Activated CD8-positive, alpha-beta memory T cell treated with anti-CD3 and anti-CD28 coated beads, Interleukin-2, amount 10 ng/mL, durations not matched to agents 7 days and 5 days (primary cell): ENCODE data around the gene PPP1R16B. TPM values are rescaled to one million over a fixed set of nuclear protein-coding genes. Genes with fewer than 3 reads are reported as not detected.
"Not testable (repeated sequence)": the region's sequence is repeated elsewhere in the genome, so short reads cannot be mapped to it uniquely, and the experiment has no call there.

Source experiments
- ATAC-seq: fragments of 150-1000 bp; cut with Tn5 transposase; one replicate; pipeline ENCODE4 v1.10.0; 2021; ENCODE audit warnings: moderate library complexity
- CTCF ChIA-PET: fragments of 350-600 bp; sonication (Branson Sonifier 250); formaldehyde crosslinking; loops from one replicate; lab custom pipeline; 2021; ENCODE audit warnings: antibody characterized with exemption; lab: Charles Lee
- DNase-seq: peaks from one replicate; pipeline ENCODE4 v3.0.0-alpha.2; 2020
- H3K27ac Mint-ChIP-seq: one replicate; pipeline ENCODE4 v1.8.0; 2021; ENCODE audit warnings: mild to moderate bottlenecking, mixed read lengths
- H3K27me3 Mint-ChIP-seq: one replicate; pipeline ENCODE4 v1.8.0; 2021; ENCODE audit warnings: mixed read lengths
- H3K36me3 Mint-ChIP-seq: one replicate; pipeline ENCODE4 v1.8.0; 2021; ENCODE audit warnings: mild to moderate bottlenecking, mixed read lengths
- H3K4me1 Mint-ChIP-seq: one replicate; pipeline ENCODE4 v1.8.0; 2021; ENCODE audit warnings: mixed read lengths
- H3K4me3 Mint-ChIP-seq: one replicate; pipeline ENCODE4 v1.8.0; 2021; ENCODE audit warnings: mild to moderate bottlenecking, moderate library complexity, mixed read lengths
- H3K9me3 Mint-ChIP-seq: one replicate; pipeline ENCODE4 v1.8.0; 2022; ENCODE audit warnings: low read depth, mixed read lengths
- total RNA-seq, 2 experiments: library from RNA; stranded (reverse); gene quantifications; one replicate each; pipeline ENCODE4 v1.2.3, GENCODE V29; 2021

Gene PPP1R16B
- total RNA-seq, 2 experiments from 2014 or later = 86.5 to 128 TPM

DNA sequence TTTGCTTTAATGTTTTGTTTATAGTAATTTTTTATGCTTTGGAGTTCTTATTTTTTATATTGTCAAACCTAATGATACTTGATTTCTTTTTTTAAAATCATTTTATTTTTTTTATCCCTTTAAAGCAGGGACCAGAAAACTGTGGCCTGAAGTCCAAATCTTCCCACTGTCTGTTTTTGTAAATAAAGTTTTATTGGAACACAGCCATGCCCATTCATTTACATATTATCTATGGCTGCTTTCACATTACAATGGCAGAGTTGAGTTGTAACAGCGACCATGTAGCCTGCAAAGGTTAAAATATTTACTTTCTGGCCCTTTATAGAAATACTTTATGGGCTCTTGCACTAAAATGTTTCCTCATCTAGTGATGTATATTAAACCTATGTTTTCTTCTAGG, 42.3 kb downstream of the PPP1R16B start:
- DNase-seq (no peak), ATAC-seq (no peak)
- CTCF ChIA-PET = interaction anchor here (1.1 kb wide), 1 partner anchor 25 kb away, joined by 3 read pairs; no protein-coding TSS in a partner anchor
- Mint-ChIP-seq H3K36me3 (peaks cover 62% of the 10 kb centered on the region), H3K4me3 (no peak overlapping the region), H3K27ac (no peak overlapping the region), H3K9me3 (no peaks in the 10 kb centered on the region), H3K27me3 (no peaks in the 10 kb centered on the region), H3K4me1 (peaks cover 67% of the 10 kb centered on the region)

DNA sequence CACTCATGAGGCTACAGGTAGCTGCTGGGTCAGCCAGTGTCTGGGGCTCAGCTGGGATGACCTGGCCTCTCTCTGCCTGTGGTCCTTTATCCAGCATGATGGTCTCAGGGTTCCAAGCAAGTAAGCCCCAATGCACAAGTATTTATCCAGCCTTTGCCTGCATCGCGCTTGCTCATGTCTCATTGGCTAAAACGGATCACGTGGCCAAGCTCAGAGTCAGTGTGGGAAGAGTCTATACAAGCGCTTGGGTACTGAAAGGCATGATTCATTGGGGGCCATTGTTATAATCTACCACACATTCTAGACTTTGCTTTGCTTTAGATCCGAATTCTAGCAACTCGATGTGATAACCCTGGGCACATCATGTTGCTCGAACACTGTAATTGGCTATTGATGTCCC, 48.3 kb downstream of the PPP1R16B start:
- H3K4me3 Mint-ChIP-seq = no peak overlapping the region
- peaks cover 72% of the 10 kb centered on the region for H3K4me1 Mint-ChIP-seq
- H3K27ac Mint-ChIP-seq = no peak overlapping the region
- H3K27me3 Mint-ChIP-seq = no peaks in the 10 kb centered on the region
- DNase-seq = peak; percentile 33
- no peaks in the 10 kb centered on the region for H3K9me3 Mint-ChIP-seq
- H3K36me3 Mint-ChIP-seq = peaks cover 48% of the 10 kb centered on the region
- ATAC-seq = no peak
- CTCF ChIA-PET = interaction anchor here (0.7 to 1.0 kb wide), 3 partner anchors 13 to 19 kb away, joined by 3 to 6 read pairs (median 4); no protein-coding TSS in a partner anchor

DNA sequence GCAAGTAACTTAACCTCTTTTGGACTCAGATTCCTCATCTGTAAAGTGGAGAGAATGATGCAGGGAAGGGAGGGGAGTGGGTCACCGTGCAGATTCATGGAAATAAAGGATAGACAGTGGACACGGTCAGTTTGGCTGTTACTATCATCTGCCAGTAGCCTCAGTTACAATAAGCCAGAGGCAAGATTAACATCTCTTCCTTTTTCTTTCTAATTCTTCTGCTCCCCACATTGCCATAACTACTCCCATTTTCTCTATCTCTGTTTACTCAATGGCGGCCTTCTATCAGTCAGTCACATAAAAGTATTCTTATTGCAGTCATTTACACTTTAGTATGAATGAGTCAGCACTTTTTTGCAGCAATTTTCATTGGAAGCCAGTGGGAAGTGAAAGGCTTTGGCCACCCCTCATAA, 49.2 kb downstream of the PPP1R16B start:
- CTCF ChIA-PET = interaction anchor here (0.7 to 2.1 kb wide), 2 partner anchors 8 to 48 kb away, joined by 3 to 4 read pairs; no protein-coding TSS in a partner anchor
- DNase-seq (no peak), ATAC-seq (no peak)
- Mint-ChIP-seq H3K9me3 (no peaks in the 10 kb centered on the region), H3K4me3 (no peak overlapping the region), H3K27ac (no peak overlapping the region), H3K36me3 (peaks cover 42% of the 10 kb centered on the region), H3K27me3 (no peaks in the 10 kb centered on the region), H3K4me1 (peaks cover 72% of the 10 kb centered on the region)

DNA sequence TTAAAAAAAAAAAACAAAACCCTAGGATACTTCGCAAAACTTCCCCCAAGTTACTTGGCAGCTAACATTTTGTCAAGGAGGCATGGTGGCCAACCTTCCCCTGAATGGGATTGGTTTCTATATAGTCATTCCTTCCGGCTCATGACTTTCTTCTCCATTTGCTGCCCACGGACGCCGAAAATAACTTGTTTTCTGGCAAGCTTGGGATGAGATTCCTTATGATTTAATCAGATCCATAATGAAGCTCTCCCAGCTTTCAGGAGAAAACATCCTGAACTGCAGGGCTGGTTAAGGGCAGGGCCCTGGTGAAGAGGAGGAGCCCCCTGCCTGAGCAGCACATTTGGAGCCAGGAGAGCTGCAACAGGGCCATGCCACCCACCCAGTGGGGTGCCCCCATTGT, 49.9 kb downstream of the PPP1R16B start:
- H3K9me3 Mint-ChIP-seq = no peaks in the 10 kb centered on the region
- no peak overlapping the region for H3K4me3 Mint-ChIP-seq
- H3K27ac Mint-ChIP-seq = no peak overlapping the region
- H3K27me3 Mint-ChIP-seq = no peaks in the 10 kb centered on the region
- H3K36me3 Mint-ChIP-seq = peaks cover 36% of the 10 kb centered on the region
- CTCF ChIA-PET = interaction anchor here (0.7 to 2.1 kb wide), 2 partner anchors 9 to 49 kb away, joined by 3 to 4 read pairs; no protein-coding TSS in a partner anchor
- DNase-seq (peak; percentile 12), ATAC-seq (no peak)
- H3K4me1 Mint-ChIP-seq = peaks cover 74% of the 10 kb centered on the region

DNA sequence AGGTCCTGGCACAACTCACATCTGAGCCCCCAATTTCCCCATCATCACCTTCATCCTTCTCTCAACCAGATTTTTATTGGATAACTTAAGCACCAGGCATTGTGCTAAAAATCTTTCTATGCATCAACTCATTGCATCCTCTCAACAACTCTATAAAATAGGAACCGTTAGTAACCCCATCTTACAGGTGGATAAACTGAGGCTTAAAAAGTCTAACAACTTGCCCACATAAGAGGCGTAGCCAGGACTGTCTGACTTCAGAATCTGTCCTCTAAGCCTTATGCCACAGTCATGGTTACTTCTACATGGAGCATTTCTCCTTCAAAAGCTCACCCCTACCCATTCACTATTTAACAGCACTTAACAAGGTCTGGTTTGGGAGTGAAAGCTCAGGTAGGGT, 51.1 kb downstream of the PPP1R16B start:
- CTCF ChIA-PET = interaction anchor here (2.1 kb wide), 2 partner anchors 17 to 50 kb away, joined by 4 to 7 read pairs; no protein-coding TSS in a partner anchor
- DNase-seq = no peak
- Mint-ChIP-seq H3K4me3 (no peak overlapping the region), H3K36me3 (peaks cover 35% of the 10 kb centered on the region), H3K4me1 (peaks cover 82% of the 10 kb centered on the region), H3K27me3 (no peaks in the 10 kb centered on the region), H3K9me3 (no peaks in the 10 kb centered on the region), H3K27ac (peak overlapping the region; percentile 22)
- ATAC-seq = no peak

DNA sequence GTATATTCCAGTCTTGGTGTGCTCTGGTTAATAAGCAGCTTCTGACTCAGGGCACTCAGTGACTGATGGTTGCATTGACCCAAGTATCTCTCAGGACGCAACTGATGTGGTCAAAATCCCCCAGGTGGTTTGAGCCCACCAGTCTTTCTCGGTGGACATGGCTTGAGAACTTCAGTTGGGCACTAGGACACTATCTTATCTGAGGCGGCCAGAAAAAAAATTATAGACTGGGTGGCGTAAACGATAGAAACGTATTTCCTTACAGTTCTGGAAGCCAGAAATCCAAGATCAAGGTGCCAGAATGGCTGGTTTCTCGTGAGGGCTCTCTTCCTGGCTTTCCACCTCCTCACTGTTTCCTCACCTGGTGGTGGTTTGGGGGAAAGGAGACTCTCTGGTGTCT, 52.2 kb downstream of the PPP1R16B start:
- Mint-ChIP-seq H3K27ac (no peak overlapping the region), H3K36me3 (peaks cover 25% of the 10 kb centered on the region), H3K4me1 (peaks cover 87% of the 10 kb centered on the region), H3K4me3 (no peak overlapping the region), H3K9me3 (no peaks in the 10 kb centered on the region), H3K27me3 (no peaks in the 10 kb centered on the region)
- peak; percentile 11 for DNase-seq
- CTCF ChIA-PET = interaction anchor here (2.1 kb wide), 1 partner anchor 16 kb away, joined by 7 read pairs; no protein-coding TSS in a partner anchor
- no peak for ATAC-seq

DNA sequence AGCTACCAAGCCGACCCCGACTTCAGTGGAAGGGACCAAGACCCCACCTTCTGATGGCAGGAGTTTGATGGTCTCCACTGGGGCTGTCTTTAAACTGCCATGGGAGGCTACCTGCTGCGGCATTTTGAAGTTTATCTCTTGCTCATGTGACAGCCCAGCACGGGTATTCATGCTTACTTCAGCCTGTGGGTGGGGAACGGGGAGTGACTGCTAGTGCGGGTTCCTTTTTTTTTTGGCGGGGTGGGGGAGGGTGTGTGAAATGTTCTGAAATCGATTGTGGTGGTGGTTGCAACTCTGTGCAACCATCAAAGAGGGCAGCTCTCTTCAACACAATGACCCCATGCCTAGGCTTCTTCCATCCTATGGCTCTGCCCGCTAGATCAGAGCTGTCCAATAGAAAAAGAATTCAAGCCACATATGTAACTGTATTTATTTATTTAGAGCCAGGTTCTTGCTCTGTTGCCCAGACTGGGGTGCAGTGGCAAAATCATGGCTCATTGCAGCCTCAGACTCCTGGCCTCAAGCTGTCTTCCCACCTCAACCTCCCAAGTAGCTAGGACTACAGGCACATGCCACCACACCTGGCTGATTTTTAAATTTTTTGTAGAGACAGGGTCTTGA, 53.7 kb downstream of the PPP1R16B start:
- CTCF ChIA-PET = interaction anchor here (0.7 to 3.1 kb wide), 8 partner anchors 9 to 225 kb away, joined by 3 to 12 read pairs (median 3); no protein-coding TSS in a partner anchor
- peak; percentile 67 for DNase-seq
- Mint-ChIP-seq H3K36me3 (peaks cover 17% of the 10 kb centered on the region), H3K27me3 (no peaks in the 10 kb centered on the region), H3K4me3 (no peak overlapping the region), H3K9me3 (no peaks in the 10 kb centered on the region), H3K27ac (peak overlapping the region; percentile 82), H3K4me1 (peaks cover 88% of the 10 kb centered on the region)
- peak; percentile 57 for ATAC-seq

DNA sequence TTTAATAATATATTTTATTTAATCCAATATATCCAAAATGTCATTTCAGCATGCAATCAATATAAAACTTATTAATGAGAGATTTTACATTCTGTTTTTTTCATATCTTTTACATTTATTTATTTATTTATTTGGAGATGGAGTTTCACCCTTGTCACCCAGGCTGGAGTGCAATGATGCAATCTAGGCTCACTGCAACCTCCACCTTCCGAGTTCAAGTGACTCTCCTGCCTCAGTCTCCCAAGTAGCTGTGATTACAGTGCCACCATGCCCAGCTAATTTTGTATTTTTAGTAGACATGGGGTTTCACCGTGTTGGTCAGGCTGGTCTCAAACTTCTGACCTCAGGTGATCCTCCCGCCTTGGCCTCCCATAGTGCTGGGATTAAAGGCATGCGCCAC, 54.4 kb downstream of the PPP1R16B start:
- Mint-ChIP-seq H3K36me3 (peaks cover 10% of the 10 kb centered on the region), H3K27ac (peak overlapping the region; percentile 44), H3K4me1 (peaks cover 85% of the 10 kb centered on the region)
- H3K9me3 Mint-ChIP-seq, H3K4me3 Mint-ChIP-seq, H3K27me3 Mint-ChIP-seq, ATAC-seq, DNase-seq: not testable (repeated sequence)
- CTCF ChIA-PET = interaction anchor here (1.1 to 3.1 kb wide), 5 partner anchors 11 to 33 kb away, joined by 3 to 12 read pairs (median 6); no protein-coding TSS in a partner anchor

DNA sequence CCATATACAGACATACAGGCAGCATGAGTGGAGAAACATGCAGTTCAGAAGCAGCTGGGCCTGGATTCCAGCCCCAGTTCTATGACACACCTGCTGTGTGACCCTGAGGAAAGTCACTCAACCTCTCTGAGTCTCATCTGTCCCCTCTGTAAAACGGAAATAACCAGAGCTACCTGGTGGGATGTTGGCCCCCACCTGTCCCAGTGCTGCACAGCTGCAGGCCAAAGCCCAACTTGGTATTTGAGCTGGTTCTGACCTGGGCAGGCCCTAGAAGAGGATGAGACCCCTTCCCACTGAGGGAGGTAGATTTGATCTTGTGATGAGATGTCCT, 55.5 kb downstream of the PPP1R16B start:
- CTCF ChIA-PET = interaction anchor here (0.8 to 3.1 kb wide), 7 partner anchors 10 to 56 kb away, joined by 3 to 12 read pairs (median 5); partner anchors contain the start of gene PPP1R16B
- Mint-ChIP-seq H3K4me3 (no peak overlapping the region), H3K27ac (peak overlapping the region; percentile 68), H3K4me1 (peaks cover 78% of the 10 kb centered on the region), H3K36me3 (peaks cover 9% of the 10 kb centered on the region), H3K27me3 (no peaks in the 10 kb centered on the region), H3K9me3 (no peaks in the 10 kb centered on the region)
- DNase-seq (no peak), ATAC-seq (no peak)

DNA sequence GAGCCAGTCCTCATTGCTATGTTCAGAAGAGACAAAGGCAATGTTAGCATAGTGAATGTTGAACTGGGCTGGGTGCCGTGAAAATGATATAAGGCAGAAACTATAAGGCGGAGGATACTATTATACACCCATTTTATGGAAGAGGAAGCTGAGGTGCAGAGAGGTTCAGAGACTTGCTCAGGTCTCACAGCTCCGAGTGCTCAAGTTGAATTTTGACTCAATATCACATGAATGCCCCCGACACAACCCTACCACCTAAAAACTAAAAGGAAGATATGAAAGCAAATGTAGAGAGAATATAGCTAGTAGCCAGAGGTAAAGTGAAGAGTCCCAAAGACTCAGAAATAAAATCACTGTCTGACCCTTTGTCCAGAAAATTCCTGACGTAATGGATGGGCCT, 56.7 kb downstream of the PPP1R16B start:
- CTCF ChIA-PET = interaction anchor here (0.8 to 2.1 kb wide), 4 partner anchors 10 to 186 kb away, joined by 4 to 14 read pairs (median 4); partner anchors contain the start of gene PPP1R16B
- Mint-ChIP-seq H3K4me1 (peaks cover 80% of the 10 kb centered on the region), H3K36me3 (peaks cover 13% of the 10 kb centered on the region), H3K4me3 (no peak overlapping the region), H3K27ac (peak overlapping the region; percentile 84), H3K9me3 (no peaks in the 10 kb centered on the region), H3K27me3 (no peaks in the 10 kb centered on the region)
- no peak for DNase-seq
- ATAC-seq = no peak

DNA sequence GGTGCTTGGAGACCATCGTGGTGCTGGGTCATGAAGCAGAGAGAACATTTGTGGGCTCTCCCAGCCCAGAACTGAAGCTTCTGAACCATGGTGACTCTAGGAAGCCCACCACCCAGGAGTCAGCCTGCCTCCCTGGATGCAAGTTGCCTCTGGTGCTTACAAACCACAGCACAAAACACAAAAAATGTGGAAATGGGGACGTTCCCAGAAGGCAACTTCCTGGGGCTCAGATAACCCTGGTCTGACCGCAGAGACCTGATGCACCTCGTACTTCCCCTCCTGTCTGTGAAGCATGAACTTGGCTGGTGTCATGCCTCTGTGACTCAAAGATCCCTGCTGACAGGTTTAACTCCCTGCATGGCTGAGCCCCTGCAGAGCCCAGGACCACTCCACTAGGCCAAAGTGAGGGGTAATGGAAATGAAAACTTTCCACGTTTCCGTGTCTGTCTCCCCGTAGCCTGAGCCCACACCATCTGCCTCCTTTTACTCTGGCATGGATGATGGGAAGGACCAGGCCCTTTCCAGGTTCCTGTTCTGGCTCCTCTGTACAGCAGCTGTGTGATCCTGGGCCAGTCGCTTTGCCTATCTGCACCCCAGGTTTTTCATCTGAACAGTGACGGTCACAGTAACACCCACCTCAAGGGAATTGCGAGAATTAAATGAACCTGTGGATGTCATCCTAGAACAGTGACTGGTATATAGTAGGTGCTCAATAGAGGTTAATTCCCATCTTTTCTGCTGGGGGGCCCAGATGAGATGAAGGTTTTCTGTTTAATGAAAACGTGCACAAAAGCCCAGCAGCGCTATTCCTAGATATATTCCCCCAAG, 57.7 kb downstream of the PPP1R16B start:
- ATAC-seq (peak; percentile 84), DNase-seq (peak; percentile 82)
- H3K36me3 Mint-ChIP-seq = peaks cover 20% of the 10 kb centered on the region
- peaks cover 77% of the 10 kb centered on the region for H3K4me1 Mint-ChIP-seq
- H3K9me3 Mint-ChIP-seq = no peaks in the 10 kb centered on the region
- H3K4me3 Mint-ChIP-seq = peak overlapping the region; percentile 21
- H3K27me3 Mint-ChIP-seq = no peaks in the 10 kb centered on the region
- peak overlapping the region; percentile 84 for H3K27ac Mint-ChIP-seq
- CTCF ChIA-PET = interaction anchor here (0.6 to 1.8 kb wide), 5 partner anchors 9 to 232 kb away, joined by 3 to 14 read pairs (median 4); no protein-coding TSS in a partner anchor

DNA sequence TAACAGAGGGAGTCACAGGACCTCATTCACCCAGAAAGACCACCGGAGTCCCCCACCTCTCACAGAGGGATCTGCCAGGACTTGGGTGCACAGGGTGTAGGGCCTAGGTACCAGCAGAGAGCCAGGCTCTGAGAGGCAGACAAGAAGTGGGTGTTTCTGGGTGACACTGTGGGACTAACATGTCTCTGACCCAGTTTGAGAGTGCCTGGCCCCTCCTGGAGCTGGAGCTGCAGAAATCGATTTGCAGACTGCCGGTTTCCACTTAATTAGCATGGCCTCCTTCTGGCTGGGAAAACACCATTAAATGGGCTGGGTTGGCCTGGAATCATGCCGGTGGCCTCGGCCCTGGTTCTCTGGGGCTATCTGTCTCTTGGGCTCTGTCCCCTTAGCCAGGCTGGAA, 59.2 kb downstream of the PPP1R16B start:
- Mint-ChIP-seq H3K4me1 (peaks cover 71% of the 10 kb centered on the region), H3K9me3 (no peaks in the 10 kb centered on the region), H3K36me3 (peaks cover 29% of the 10 kb centered on the region), H3K27me3 (no peaks in the 10 kb centered on the region), H3K4me3 (no peak overlapping the region), H3K27ac (no peak overlapping the region)
- CTCF ChIA-PET = no interaction called here
- DNase-seq (no peak), ATAC-seq (no peak)
